Activated T-cell treated with anti-CD3 and anti-CD28 coated beads for 48 hours (primary cell): Measurements from ENCODE around the gene LRRC72.
"Not testable (repeated sequence)": the region's sequence is repeated elsewhere in the genome, so short reads cannot be mapped to it uniquely, and the experiment has no call there.

ENCODE experiments used
- DNase-seq: peaks from one replicate; pipeline ENCODE4 v3.0.0-alpha.2; 2020; ENCODE audit warnings: low read depth

The LRRC72 gene

DNA sequence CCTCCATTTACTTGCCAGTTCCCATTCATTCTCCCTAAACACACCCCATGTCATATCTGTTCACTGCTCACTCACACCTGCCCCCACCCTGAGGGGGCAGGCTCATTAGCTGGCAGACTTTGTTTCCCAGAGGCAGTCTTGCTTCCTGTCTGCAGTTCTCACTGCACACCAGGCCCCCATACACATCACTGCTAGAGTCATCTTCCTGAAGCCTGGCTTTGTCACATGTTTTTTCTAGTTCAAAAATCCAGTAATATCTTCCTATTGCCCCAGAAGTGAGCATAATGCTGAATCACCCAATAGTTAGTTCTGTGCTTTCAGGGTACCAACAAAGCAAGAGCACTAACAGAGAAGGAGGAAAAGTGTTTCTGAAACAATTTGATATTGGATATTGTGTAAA is 1.9 kb downstream of the LRRC72 start:
- no peak for DNase-seq

DNA sequence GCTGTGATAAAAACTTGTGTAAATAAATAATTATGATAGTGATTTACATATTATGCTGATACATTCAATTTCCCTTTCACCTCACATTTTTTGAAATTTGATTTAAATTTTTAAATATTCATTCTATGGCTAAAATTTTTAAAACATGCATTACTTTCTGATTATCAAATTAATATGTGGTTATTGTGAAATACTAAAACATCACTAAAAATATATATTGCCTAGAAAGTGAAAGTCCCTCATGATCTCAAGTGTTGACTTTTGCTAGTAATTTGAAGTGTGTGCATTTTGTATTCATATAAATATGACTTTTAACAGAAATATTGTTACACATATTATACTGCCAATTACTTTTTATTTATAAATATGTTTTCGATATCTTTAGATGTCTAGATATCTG is 3.1 kb downstream of the LRRC72 start:
- DNase-seq = no peak

DNA sequence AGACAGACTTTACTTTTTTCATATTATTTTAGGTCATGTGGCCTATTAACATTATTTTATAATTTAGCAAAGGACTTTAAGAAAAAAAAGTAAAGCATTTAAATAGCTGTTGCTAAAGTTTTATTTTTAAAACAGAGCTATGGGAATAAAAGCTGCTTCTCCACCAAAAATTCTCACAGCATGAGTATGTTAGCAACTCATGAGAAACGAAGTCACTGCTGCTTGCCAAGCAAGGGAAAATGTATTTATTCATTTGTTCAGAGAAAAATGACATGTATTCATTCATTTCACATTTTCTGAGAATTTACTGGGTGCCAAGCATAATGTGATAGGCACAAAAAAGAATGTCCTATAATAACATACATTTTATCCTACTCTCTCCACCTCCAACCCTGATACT is 5.1 kb downstream of the LRRC72 start:
- no peak for DNase-seq

DNA sequence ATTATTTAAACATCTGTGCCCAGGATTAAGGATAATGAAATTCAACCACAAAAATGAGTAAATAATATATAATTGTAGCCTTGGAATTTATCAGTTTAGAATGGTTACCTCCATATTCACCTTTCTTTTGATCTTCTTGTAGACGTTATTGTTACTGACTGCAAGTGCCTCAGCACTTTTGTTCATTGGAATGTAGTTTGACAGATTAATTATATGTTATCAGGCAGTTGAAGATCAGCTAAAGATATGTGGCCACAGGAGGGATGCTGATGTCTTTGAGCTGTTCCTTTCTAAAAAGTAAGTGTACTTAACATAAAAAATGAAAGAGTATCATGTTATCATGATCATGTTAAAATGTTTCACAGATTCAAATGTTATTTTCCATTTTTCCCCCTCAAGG is 5.6 kb downstream of the LRRC72 start:
- no peak for DNase-seq

DNA sequence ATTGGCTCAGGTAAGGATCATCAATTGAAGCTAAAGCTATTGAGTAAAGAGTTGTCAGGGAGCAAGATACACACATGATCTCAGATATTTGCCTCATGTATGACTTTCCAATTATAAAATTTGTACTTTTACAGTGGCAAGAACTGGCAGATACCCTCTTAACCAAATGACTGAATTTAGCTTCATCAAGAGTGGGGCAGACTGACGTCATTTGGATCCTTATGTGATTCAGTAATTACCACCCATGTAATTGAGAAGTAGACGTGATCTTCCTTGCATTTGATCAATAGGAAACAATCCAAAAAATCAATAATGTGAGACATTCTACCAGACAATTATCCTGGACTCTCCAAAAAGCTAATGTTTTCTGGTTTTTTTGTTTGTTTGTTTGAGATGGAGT is 8.9 kb downstream of the LRRC72 start:
- no peak for DNase-seq

DNA sequence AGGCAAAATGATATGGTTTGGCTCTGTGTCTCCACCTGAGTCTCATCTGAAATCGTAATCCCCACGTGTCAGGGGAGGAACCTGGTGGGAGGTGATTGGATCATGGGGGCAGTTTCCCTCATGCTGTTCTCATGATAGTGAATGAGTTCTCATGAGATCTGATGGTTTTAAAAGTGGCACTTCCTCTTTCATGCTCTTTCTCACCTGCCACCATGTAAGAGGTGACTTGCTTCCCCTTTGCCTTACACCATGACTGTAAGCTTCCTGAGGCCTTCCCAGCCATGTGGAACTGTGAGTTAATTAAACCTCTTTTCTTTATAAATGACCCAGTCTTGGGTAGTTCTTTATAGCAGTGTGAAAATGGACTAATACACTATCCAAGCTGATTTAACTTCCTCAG is 13.9 kb downstream of the LRRC72 start:
- DNase-seq = not testable (repeated sequence)

DNA sequence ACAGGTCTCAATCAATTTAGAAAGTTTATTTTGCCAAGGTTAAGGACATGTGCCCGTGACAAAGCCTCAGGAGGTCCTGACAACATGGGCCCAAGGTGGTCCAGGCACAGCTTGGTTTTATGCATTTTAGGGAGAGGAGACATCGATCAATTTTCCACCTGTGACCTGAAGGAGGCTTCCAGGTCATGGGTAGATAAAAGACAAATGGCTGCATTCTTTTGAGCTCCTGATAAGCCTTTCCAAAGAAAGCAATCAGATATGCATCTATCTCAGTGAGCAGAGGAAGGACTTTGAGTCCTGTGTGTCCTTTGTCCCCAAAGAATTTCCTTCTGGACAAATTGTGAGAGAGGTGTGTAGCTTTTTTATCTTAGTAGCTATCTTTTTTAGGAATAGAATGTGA is 15.8 kb downstream of the LRRC72 start:
- no peak for DNase-seq

DNA sequence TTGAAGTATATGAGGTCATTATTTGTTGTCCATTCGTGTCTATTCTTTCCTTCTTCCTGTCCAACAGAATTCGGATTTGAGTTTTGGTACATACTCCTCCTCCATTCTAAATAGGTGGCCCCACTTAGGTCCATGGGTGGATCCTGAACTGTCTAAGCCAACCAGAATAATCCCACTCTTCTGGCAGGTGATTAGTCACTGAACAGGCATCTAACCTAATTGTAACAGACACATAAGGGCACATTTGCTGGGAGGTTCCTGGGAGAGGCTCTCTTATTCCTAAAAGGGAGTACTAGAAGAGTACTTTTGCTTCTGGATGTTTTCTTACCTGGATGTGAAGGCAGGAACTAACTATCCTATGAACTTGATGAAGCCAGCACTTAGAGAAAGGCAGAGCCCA is 16.8 kb downstream of the LRRC72 start:
- DNase-seq = no peak

DNA sequence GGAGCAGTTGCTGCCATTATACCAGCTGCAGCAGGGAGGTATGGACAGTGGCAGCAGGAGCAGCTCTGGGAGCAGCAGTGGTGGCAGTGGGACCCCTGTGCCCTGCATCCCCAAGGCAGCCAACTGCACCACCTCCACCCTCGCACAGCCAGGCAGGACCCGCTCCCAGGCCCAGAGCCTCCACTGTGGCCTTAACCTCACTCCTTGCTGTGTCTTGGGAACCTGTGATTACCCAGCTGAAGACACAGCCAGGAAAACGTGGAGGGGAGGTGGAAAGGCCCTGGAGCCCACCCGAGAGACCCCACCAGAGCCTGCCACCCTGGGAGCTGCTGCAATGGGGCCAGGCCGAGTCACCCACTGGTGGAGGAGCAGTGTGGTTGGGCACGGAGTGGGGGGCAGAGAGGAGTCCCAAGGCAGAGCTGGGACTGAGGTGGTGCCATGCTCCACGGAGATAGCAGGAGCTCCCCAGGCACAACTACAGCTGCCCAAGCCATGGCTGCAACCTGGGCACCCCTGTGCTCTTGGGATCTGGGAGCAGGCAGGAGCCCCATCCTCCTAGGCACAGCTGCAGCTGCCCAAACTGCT is 20.4 kb downstream of the LRRC72 start:
- no peak for DNase-seq

DNA sequence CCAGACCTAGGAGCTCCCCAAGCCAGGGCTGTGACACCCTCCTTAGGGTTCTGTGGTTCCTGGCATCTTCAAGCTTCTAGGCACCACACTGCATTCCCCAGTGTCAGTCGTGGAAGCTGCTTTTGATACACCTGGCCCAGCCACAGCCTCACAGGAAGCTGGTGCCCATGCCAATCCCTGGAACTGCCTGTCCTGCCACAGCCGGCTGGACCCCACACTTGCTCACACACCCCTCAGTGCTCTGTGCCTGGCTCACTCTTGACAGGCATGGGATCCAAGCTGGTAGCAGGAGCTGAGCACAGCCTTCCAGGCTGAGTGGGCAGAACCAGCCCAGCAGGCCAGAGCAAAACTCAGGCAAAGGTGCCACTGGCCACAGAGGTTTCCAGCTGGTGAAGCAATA is 21.8 kb downstream of the LRRC72 start:
- DNase-seq = no peak

DNA sequence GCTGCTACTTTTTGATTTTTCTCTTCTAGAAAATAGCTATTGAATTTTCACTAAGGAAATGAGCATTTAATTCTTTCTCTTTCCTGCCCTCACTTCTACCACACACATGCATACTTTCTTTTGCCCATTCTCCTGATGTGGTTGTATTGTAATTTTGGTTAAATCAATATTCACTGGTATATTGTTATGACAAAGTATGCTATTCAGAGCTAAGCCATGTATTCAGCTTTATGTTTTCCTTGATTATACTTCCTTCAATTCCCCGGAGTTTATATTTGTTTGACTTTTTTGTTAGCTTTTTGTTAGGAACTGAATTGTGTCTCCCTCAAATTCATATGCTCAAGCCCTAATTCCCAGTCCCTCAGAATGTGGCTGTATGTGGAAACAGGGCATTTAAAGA is 24.0 kb downstream of the LRRC72 start:
- DNase-seq = no peak

DNA sequence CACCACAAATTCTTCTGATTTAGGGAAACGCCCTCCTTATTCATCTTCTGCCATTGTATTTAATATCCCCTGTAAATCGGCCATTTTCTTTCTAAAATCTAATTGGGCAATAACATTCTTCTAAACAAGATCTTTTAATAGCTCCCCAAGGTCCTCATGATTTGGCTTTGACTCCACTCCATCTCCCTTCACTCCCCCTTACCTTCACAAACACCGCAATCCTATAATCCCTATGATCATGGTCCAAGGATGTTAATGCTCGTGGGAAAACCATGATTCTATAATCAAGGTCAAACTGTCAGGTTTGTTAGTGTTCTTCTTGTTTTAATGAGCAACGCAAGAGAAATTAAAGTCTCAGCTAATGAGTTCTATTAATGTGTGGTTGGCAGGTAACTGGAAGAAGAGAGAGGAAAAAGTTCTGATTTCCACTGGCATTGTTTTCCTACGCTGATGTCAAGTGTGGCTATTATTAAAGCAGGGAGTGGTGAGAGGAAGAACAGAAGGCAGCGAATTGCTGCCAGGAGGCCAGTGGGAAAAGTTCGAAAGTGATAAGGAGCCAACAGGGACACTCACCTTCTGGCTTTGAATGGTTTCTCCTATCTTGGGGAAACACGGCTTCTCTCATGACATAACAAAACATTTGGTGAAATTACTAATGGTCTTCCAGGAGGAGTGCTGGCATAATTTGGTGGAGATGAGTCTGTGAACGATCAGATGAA is 28.1 kb downstream of the LRRC72 start:
- DNase-seq = no peak

DNA sequence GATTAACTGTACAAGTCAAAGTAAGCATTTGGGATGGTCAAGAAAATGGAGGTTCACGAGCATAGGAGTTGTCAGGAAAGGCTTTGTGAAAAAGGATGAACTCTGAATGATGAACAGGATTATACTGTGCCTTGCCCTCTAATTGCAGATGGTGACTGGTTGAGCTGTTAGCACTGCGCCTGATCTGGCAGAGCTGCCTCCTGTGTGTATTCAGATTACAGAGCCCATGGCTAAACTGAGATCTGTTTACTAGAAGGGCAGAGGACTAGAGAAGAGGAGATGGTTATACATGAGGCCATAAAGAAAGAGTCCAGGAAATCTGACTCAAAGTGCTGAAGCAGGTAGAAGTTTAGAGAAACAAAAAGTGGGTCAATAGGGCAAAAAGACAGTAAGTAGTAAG is 29.7 kb downstream of the LRRC72 start:
- DNase-seq = no peak

DNA sequence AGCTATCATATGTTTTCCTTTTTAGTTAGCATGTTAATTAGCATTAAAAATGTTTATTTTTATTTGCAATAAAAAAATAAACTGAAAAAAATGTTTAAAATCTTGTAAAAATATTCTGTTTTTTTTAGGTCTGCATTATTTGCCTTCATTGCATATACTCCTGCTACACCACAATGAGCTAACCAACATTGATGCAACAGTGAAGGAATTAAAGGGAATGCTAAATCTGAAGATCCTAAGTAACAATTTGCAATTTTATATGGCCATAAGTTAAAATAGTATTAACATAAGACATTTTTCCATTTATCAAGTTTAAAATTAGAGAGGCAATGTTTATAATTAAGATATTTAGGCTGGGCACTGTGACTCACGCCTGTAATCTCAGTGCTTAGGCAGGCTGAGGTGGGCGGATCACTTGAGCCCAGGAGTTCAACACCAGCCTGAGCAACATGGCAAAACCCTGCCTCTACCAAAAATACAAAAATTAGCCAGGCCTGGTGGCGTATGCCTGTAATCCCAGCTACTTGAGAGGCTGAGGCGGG is 32.2 kb downstream of the LRRC72 start:
- no peak for DNase-seq

DNA sequence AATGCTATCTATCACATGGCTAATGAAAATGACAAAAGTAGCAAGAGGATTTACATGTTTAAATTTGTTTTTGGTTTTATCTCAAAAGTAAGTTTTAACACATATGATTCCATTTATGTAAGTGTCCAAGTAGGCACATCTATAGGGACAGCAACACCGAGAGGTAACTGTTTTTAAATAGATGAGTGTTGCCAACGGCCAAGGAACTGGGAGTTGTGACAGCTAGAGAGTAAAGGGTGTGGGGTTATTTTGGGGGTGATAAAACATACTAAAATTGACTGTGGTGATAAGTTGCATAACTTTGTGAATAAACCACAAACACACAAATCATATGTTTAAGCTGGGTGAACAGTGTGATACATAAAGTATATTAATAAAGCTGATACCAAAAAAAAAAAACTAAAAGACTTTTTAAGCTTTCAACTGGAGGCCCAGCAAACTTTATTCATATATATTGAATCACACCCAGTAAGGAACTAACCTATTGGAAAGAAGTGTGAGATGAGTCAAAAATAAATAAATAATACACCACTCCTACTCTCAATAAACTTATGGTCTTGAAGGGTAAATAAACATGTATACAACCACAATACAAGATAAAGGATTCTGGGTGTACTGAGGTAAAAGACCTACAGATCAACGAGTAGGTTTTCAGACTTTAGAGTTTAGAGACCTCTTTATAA is 33.0 kb downstream of the LRRC72 start:
- no peak for DNase-seq

DNA sequence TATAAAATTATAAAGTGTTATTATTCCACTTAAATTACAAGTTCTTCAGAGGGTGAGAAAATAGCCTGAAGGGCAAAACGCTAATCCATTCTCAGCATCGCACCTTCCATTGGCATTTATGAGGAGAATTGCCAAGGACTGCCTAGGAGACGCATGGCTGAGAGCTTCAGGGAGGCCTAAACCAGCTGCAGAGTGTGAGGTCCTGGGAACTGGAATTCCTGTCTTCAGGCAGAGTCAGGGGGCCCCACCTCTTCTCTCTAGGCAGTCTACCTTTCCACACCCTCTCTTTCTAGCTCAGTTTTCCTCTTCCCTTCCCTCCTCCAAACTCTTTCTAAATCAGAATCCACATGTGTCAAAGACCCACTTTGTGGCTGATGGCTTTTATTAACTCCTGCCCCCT is 35.3 kb downstream of the LRRC72 start:
- DNase-seq = no peak

DNA sequence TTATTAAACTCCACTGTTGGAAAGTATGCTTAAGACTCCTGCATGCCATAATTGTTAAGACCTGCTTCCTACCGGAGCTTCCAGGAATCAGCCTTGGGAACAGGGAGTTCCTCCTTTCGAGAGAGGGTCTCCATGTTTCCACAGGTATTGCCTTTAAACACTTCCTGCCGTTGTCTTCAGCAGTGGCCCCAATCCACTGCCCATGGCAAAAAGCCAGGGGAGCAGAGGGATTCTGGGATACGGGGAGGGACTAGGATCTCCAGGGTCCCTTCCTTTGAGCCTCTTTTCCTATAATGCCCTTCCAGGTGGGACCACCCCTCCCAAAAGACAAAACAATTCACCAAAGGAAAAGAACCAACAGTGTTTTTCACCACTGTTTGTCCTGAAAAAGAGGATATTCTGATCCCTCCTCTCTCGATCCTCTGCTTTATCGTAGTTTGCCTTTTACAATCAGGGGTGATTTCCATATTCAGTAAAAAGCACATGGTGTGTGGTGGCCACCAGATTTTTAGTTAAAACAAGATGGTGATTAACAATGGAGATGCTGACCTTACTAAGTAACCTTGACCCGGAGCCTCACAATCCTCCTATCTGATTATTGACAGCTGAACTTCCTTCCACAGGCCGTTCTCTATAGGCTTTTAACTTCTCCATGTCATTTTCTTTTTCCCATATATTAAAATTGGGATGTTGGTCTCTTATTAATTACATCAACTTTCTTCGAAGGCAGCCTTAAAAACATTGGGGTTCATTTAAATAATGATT is 36.0 kb downstream of the LRRC72 start:
- DNase-seq = no peak

DNA sequence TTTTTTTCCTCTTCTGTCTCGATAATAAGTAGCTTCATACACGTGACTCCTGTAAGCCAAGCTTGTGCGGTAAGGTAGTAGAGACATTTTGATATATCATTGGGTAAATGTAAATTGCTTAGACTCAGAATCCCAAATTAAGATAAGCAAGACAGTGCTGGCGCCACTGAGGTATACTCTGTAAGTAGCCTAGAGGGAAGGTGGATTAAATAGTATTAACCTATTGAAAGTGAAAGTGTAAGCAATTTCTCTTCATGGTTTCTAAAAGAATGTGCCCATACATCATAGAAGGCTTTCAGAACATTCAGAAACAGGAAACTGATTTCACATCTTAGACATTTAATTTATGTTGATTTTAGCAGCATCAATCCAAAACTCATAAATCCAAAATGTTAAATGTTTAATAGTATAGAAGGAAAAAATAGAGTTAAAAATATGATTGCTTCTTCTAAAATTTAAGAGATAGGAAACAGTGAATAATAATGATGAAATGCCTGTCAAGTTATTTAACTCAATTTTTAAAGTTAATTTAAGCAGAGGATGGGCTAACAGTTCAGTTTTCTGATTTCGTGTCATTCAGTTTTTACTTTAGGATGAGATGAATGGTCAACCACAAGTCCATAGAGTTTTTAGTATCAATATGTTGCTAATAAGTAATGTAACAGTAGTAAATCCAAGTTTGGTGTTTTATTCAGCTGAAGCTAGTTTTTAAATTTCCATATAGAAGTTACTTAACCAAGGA is 36.8 kb downstream of the LRRC72 start:
- no peak for DNase-seq

DNA sequence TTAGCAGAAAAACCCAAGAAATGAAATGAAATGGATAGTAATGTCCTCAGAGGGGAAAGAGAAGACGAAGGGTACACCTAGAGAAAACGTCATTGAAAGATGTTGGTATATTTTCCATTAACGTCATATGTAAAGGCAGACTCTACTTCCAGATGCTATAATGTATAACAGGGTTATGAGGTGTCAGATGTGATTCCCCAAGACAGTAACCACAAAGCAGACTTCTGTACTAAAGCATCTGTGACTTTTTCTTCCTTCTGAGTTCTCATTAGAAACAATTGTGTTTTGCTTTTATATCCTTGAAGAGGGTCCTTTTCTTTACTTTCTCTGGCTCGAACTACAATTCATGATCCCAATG is 37.4 kb downstream of the LRRC72 start:
- no peak for DNase-seq

DNA sequence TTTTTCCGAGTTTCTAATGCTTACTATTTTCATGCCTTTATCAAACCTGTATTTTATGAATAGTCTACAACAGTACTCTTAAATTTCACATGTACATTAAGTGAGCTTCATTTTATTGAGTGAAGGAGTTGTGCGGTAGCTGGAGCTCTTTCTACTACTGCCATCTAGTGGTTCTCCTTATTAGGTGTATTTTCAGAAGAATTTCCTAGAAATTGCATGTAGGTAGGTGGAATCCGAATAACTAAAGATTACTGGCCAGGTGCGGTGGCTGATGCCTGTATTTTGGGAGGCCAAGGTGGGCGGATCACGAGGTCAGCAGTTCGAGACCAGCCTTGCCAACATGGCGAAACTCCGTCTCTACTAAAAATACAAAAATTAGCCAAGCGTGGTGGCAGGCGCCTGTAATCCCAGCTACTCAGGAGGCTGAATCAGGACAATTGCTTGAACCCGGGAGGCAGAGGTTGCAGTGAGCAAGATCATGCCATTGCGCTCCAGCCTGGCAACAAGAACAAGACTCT is 38.3 kb downstream of the LRRC72 start:
- DNase-seq = no peak

DNA sequence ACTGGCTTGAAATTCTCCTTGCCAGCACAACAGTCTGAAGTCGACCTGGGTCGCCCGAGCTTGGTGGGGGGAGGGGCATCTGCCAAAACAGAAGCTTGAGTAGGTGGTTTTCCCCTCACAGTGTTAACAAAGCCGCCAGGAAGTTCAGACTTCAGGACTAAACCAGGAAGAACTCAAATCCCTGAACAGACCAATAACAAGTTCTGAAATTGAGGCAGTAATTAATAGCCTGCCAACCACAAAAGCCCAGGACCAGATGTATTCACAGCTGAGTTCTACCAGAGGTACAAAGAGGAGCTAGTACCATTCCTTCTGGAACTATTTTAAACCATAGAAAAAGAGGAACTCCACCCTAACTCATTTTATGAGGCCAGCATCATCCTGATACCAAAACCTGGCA is 45.3 kb downstream of the LRRC72 start:
- DNase-seq = no peak

DNA sequence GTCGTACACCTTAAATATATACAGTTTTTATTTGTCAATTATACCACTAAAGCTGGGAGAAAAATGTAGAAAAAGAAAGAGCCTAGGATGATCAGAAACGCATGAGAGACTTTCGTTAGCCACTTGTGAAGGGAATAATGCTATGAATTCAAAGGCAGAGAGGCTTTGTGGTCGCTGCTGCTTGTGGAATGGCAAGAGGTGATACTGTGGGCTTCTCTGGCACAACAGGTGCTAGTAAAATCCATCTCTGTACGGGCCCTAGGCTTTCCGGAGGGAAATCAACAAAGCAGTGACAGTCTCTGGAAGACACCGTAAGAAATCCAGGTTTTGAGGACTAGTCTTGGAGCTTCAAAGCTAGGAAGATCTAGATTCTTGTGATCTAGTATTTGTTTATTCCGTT is 52.6 kb downstream of the LRRC72 start:
- DNase-seq = no peak
